ENCODE results near the gene ACTL6B.

- no peak for TF ChIP-seq CTCF (IDR thresholded peaks at IDR 0.05; ENCODE audit: poor library complexity)
- no peak for TF ChIP-seq EZH2phosphoT487 (IDR thresholded peaks at IDR 0.05; ENCODE audit: low read depth, severe bottlenecking, unreplicated experiment)
- TF ChIP-seq EZH2 (IDR thresholded peaks at IDR 0.05; ENCODE audit: borderline replicate concordance), result no peak
Observed at GRCh38 chr7:100668069-100668449, 11.8 kb upstream of the ACTL6B start.

Data from hepatocyte (in vitro differentiated cells).